Measurements from ENCODE around the gene ODAD3.
"Not testable (repeated sequence)": the region's sequence is repeated elsewhere in the genome, so short reads cannot be mapped to it uniquely, and the experiment has no call there.

ODAD3 gene

GRCh38 chr19:11401808-11402543 is 32.9 kb downstream of the ODAD3 start:
- FAIRE-seq = no peak

- FAIRE-seq = no peak
Measured at GRCh38 chr19:11400798-11401197, 34.1 kb downstream of the ODAD3 start.

- FAIRE-seq = no peak
Measured at GRCh38 chr19:11399667-11400066, 35.3 kb downstream of the ODAD3 start.

DNA sequence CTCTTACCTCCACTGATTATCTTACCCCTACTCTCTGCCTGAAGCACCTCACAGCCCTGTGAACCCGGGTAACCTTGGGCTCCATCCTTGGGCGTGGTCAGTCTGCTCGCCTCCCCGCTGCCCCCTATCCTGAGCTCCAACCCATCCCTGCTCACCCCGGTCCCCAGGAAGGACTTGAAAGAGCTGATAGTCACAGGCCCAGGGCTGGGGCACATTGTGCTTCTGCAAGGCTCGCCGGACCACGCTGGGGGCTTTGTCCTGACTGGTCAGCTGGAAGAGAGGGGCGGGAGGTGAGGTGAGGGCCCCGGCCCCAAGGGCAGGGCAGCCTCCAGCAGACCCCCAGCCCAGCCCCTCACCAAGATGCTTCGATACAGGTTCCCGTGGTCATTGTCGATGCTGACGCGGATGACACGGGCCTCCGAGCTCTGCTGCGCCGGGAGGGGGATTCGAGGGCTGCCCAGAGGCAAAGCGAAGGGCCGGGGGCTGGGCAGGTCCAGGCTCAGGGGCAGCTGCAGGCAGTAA is 37.8 kb downstream of the ODAD3 start:
- no peak for FAIRE-seq

GRCh38 chr19:11390933-11391680 is 43.8 kb downstream of the ODAD3 start:
- no peak for FAIRE-seq

DNA sequence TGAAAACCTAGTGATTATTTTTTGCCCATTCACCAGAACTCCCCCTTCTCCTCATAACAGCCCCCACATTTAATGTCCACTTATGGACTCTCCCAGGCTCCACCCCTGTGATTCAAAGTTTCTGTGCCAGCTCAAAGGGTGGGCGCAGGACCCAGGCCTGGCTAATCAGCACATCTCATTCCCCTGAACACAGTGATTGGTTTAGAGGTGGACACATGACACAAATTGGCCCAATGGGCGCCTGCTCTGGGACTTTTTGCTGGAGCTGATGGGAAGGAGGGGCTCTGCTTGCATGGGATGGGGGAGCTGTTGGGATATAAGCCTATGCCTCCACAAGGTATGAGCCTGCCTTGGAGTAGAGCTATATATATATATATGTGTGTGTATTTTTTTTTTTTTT is 44.6 kb downstream of the ODAD3 start:
- FAIRE-seq = no peak

DNA sequence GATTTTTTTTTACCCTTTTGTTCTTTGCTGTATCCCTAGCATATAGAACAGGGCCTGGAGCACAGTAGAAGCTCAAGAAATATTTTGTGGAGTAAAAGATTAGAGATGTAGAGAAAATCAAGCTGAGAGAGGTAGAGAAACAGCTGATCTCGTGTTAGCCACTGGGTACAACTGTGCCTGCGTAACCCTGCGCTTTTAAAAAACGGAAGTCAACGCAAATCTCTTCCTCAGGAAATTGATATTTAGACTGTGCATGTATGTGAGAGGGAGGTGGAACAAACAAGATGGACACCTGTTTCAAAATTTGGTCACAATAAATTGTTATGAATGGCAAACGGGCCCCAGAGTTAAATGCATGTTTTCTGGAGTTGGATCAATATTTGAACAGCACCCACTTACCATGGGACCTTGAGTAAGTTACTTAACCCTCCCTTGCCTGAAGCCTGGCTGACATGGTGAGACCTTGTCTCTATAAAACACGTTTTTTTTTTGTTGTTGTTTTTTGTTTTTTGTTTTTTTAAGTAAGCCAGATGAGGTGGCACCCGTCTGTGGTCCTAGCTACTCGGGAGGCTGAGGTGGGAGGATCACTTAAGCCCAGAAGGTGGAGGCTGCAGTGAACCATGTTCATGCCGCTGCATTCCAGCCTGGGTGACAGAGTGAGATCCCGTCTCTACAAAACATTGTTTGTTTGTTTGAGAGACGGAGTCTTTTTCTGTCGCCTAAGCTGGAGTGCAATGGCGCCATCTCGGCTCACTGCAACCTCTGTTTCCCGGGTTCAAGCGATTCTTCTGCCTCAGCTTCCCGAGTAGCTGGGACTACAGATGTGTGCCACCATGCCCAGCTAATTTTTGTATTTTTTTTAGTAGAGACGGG is 47.5 kb downstream of the ODAD3 start:
- no peak for FAIRE-seq

DNA sequence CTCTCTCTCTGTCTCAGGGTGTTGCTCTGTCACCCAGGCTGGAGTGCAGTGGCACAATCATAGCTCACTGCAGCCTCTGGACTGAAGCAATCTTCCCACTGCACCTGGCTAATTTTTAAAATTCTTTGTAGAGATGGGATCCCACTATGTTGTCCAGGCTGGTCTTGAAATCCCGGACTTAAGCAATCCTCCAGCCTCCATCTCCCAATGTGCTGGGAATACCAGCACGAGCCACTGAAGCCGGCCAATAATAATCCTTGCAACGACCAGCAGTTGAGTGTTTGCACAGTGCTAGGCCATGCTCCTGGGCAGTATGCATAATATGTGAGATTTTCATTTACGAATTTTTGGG is 50.2 kb downstream of the ODAD3 start:
- FAIRE-seq = no peak

DNA sequence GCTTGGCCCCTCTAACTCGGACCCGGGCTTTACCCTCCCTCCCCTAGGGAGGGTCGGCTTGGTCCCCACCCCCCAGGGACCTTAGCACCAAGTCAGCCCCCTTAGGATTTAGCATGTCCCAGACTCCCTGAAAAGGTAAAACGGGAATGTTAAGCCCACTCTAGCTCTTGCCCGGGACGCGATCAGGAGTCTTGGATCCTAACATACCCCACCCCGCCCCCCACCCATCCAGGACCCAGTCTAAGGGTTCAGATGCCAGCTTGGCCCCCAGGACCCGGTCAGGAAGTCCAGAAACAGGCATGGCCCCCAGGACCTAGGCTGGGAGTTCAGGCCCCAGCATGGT is 51.2 kb downstream of the ODAD3 start:
- FAIRE-seq = no peak

DNA sequence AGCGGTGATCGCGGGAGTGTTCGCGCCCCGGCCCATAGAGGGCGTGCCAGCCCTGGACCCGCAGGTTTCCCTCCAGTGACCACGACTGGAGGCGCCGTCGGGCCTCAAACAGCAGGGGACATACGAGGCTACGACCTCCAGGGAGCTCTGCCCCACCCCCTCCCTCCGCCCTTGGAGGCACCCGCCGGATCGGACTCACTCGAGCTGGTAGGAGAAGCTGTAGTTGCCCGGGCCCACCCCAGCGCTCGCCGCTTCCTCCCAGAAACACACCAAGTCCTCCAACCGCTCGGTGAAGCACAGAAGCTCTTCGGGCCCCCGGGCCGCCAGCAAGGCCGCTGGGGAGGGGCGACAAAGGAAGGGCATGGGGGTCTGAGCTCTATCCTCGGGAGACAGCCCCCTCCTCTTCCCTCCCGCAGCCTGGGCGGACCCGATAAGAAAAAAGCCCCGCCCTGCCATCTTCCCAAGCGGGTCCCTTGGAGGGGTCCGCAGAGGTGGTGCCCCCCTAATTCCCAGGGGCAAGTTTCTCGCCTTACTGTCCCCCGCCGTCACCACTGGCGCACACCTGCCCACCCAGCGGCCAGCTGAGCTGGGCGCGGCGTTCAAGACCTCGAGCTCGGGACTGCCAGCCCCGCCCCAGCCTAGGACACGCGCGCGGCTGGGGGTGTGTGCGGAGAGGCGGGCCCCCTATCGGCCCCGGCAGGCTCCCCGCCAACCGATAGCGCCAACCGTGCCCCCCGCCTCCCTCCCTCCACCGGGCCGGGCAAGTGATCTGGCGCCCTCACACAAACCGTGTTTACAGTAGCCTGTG is 51.8 kb downstream of the ODAD3 start:
- no peak for FAIRE-seq

- FAIRE-seq = no peak
Measured at GRCh38 chr19:11380653-11381537, 54.0 kb downstream of the ODAD3 start.

- FAIRE-seq = no peak
Measured at GRCh38 chr19:11379857-11380350, 55.0 kb downstream of the ODAD3 start.

DNA sequence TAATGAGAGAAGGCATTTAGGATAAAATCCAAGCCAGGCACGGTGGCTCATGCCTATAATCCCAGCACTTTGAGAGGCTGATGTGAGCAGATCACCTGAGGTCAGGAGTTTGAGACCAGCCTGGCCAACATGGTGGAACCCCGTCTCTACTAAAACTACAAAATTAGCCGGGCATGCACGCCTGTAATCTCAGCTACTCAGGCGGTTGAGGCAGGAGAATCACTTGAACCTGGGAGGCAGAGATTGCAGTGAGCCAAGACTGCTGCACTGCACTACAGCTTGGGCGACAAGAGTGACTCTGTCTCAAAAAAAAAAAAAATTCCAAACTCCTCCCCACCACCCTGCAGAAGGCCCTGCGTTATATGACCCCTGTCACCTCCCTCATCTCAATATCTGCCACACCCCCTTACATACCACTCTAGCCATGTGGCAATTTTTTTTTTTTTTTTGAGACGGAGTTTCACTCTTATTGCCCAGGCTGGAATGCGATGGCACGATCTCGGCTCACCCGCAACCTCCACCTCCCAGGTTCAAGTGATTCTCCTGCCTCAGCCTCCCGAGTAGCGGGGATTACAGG is 55.6 kb downstream of the ODAD3 start:
- FAIRE-seq = not testable (repeated sequence)

- FAIRE-seq = no peak
Measured at GRCh38 chr19:11378319-11379189, 56.4 kb downstream of the ODAD3 start.

- no peak for FAIRE-seq
Measured at GRCh38 chr19:11377756-11378155, 57.2 kb downstream of the ODAD3 start.

DNA sequence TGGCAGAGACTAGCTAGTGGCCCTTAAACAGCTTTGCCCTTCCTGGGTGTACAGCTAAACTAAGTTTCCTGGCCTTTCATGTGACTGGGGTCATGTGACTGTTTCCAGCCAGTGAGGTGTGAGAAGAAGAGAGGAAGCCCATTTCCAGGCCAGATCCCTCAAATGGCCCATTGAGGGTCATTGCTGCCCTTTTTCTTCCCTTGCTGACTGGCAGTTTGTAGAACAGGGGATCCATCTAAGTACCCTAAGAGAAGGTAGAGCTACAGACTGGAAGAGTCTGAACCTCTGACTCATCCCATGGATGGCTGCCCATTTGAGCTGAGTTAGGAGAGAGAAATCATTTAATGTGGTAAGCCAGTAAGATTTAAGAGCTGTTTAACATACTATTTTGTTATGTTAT is 57.7 kb downstream of the ODAD3 start:
- no peak for FAIRE-seq

DNA sequence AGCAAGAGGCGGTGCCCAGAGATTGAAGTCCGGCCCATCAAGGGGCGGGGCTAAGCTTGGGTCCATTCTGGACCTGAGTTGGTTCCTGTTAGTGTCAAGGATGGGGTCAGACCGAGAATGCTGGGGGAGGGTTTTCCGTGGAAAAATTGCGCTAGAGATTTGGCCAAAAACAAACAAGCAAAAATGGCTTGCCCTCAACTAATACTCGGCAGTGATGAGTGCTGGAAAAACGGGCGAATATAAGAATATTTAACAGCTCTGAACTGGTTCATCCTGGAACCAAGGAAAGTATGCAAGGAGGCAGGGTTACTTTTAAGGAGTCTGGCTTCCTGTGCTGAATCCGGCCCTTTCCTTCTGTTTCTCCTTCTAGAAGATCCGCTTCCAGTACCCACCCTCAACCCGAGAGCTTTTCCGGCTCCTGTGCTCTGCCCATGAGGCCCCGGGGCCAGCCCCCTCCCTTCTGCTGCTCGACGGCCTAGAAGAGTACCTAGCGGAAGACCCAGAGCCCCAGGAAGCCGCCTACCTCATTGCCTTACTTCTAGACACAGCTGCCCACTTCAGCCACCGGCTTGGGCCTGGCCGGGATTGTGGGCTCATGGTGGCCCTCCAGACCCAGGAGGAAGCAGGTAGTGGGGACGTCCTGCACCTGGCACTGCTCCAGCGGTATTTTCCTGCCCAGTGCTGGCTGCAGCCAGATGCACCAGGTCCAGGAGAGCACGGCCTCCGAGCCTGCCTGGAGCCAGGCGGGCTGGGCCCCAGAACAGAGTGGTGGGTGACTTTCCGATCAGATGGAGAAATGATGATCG is 59.6 kb downstream of the ODAD3 start:
- no peak for FAIRE-seq

DNA sequence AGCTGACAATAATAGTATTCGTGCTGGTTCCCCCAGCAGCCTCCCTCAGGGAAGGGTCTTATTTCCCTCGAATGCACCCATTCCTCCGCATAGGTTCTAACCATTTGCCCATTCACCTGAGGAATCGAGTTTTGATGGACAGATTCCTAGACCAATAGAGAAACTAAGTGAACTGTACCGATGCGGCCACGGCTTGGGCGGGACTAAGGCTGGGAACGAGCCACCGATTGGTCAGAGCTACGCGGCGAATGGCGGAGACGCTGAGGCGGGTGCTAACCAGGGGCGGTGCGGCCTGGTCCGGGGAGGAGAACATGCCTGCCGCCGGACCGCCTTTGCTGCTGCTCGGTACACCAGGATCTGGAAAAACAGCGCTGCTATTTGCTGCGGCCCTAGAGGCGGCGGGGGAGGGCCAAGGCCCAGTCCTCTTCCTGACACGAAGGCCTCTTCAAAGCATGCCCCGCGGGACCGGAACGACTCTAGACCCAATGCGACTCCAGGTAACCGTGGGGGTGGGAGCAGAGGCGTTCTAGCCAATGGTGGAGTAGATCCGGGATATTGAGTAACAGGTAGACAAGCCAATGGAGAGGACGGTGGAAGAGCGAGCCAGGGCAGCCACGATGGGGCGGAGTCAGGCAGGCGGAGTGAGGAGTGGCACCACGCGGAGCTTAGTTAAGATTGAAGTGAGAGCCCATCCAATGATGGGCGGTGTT is 60.3 kb downstream of the ODAD3 start, which contains the start of gene SWSAP1:
Gene SWSAP1, plus strand, starts transcription at position 234 of the 710 bp plus-strand sequence. Its CDS starts 15 bp downstream, at position 249.
- peak; percentile 82 for FAIRE-seq
